A673 (cell line): Measurements from ENCODE around the gene AGA. TPM values are rescaled to one million over a fixed set of nuclear protein-coding genes. Genes with fewer than 3 reads are reported as not detected.

ENCODE experiments used
- BruUV-seq: library from RNA; stranded (reverse); fragments of 400-500 nt; replicated peaks from 2 replicates; lab custom pipeline; 2021; lab: Mats Ljungman, UMichigan
- CTCF ChIA-PET: fragments of 300-600 bp; sonication (Branson Sonifier 250); formaldehyde crosslinking; loops from one replicate; lab custom pipeline; 2022; ENCODE audit warnings: antibody characterized with exemption; lab: Charles Lee
- POLR2A ChIA-PET: fragments of 300-600 bp; sonication (Branson Sonifier 250); formaldehyde crosslinking; loops from one replicate; lab custom pipeline; 2022; ENCODE audit warnings: antibody characterized with exemption; ENCODE audit not compliant: low non-redundant PET; lab: Charles Lee
- DNase-seq: peaks from one replicate; pipeline ENCODE4 v3.0.0-alpha.2; 2015; ENCODE audit warnings: low spot score
- H3K27ac ChIP-seq: fragments of 200-600 bp; sonication (generic); 2 replicates; pipeline ENCODE4 v1.5.1; 2016; ENCODE audit warnings: mixed run types, low read depth, mild to moderate bottlenecking, mixed read lengths, antibody characterized with exemption, low read length; ENCODE audit not compliant: poor library complexity, severe bottlenecking
- H3K27me3 ChIP-seq: fragments of 200-600 bp; sonication (generic); replicated peaks from 2 replicates; pipeline ENCODE4 v1.6.1; 2017; ENCODE audit warnings: mixed run types, low read depth, mild to moderate bottlenecking, mixed read lengths, antibody characterized with exemption, low read length; ENCODE audit not compliant: insufficient read depth, poor library complexity
- H3K36me3 ChIP-seq: fragments of 200-600 bp; sonication (generic); 2 replicates; pipeline ENCODE4 v1.6.1; 2016; ENCODE audit warnings: mixed run types, mild to moderate bottlenecking, mixed read lengths, antibody characterized with exemption, low read length; ENCODE audit not compliant: insufficient read depth, poor library complexity, severe bottlenecking
- H3K4me1 ChIP-seq: fragments of 200-600 bp; sonication (generic); 2 replicates; pipeline ENCODE4 v1.6.1; 2017; ENCODE audit warnings: mixed run types, mild to moderate bottlenecking, mixed read lengths, antibody characterized with exemption, low read length; ENCODE audit not compliant: insufficient read depth, poor library complexity, severe bottlenecking
- H3K4me3 ChIP-seq: fragments of 200-600 bp; sonication (generic); 2 replicates; pipeline ENCODE4 v1.5.1; 2016; ENCODE audit warnings: low read depth, mixed run types, mild to moderate bottlenecking, mixed read lengths, low read length; ENCODE audit not compliant: poor library complexity, severe bottlenecking
- H3K9me3 ChIP-seq: fragments of 200-600 bp; sonication (generic); 2 replicates; pipeline ENCODE4 v1.6.1; 2016; ENCODE audit warnings: mixed run types, low read depth, mild to moderate bottlenecking, mixed read lengths, antibody characterized with exemption, low read length; ENCODE audit not compliant: poor library complexity, severe bottlenecking
- EZH2 ChIP-seq: fragments of 200-600 bp; sonication (generic); IDR thresholded peaks from 2 replicates; pipeline ENCODE4 v1.6.1; 2017; ENCODE audit warnings: borderline replicate concordance, low read depth, mild to moderate bottlenecking, mixed read lengths, antibody characterized with exemption, low read length; ENCODE audit not compliant: poor library complexity, severe bottlenecking
- intact Hi-C: fragments of 100-400 bp; cut with micrococcal nuclease; formaldehyde crosslinking; loops from one replicate; pipeline ENCODE4 v1.10.0; 2022; ENCODE audit not compliant: unreplicated experiment
- total RNA-seq: library from RNA; stranded (reverse); gene quantifications from 2 replicates; pipeline ENCODE4 v1.2.3, GENCODE V29; 2021
- TF ChIP-seq, protein P1 (sequence below): fragments of 300-800, 200-600 bp; sonication (generic); conservative IDR thresholded peaks from 2 replicates; pipeline ENCODE4 v1.5.1; 2017; ENCODE audit warnings: low read depth, mild to moderate bottlenecking, antibody characterized with exemption, low read length, moderate library complexity, mixed read lengths

The AGA gene
- total RNA-seq, 1 experiment from 2014 or later: 24.6 TPM

DNA sequence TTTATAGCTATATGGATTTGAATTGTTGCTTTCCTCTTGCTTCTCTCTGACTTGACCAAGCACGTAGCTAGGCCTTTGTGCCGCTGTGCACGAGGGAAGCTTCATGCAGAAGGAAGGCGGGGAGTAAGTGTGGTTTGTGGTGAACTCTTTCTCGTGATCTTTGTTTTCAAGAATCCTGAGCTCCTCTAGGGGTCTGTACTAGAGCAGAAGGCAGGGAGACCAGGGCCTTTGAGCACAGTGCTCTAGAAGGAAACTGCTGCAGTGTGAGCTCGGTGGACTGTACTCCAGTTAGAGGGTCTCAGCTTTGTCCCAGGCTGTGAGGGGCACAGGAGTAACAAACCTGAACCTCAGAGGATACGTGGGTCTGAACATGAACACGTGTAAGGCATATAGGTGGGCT, 49.0 kb downstream of the AGA start:
- ChIA-PET CTCF (no interaction called here), POLR2A (no interaction called here)
- Histone ChIP-seq H3K36me3 (no peaks in the 10 kb centered on the region), H3K4me1 (no peaks in the 10 kb centered on the region), H3K4me3 (no peak overlapping the region), H3K27me3 (no peaks in the 10 kb centered on the region), H3K9me3 (no peaks in the 10 kb centered on the region), H3K27ac (no peak overlapping the region)
- DNase-seq: no peak
- no peak for TF ChIP-seq EZH2
- TF ChIP-seq, protein P1, sequence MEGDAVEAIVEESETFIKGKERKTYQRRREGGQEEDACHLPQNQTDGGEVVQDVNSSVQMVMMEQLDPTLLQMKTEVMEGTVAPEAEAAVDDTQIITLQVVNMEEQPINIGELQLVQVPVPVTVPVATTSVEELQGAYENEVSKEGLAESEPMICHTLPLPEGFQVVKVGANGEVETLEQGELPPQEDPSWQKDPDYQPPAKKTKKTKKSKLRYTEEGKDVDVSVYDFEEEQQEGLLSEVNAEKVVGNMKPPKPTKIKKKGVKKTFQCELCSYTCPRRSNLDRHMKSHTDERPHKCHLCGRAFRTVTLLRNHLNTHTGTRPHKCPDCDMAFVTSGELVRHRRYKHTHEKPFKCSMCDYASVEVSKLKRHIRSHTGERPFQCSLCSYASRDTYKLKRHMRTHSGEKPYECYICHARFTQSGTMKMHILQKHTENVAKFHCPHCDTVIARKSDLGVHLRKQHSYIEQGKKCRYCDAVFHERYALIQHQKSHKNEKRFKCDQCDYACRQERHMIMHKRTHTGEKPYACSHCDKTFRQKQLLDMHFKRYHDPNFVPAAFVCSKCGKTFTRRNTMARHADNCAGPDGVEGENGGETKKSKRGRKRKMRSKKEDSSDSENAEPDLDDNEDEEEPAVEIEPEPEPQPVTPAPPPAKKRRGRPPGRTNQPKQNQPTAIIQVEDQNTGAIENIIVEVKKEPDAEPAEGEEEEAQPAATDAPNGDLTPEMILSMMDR: no peak
- intact Hi-C loops: no loop called here
- BruUV-seq: no TSS peak

DNA sequence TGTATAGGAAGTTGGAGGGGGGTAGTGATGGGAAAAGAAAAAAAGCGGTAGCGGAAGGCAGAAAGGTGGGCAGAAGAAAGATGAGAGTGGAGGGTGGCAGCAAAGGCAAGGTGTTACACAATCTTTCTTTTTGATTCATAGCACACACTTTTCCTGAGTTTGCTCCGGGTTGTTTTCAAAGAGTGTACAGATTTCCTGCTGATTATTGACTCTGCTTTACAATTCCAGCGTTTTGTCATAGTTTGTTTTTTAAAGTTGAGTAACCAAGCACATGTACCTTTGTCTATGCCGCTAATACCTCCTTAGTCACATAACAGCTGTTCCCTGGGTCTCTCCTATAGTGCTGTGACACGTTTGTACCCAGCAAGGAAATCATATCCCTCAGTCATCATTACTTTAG, 50.3 kb downstream of the AGA start:
- TF ChIP-seq EZH2: no peak
- TF ChIP-seq, protein P1: no peak
- H3K4me1 ChIP-seq: no peaks in the 10 kb centered on the region
- H3K9me3 ChIP-seq: no peaks in the 10 kb centered on the region
- ChIA-PET POLR2A (no interaction called here), CTCF (no interaction called here)
- H3K4me3 ChIP-seq: no peak overlapping the region
- no peak overlapping the region for H3K27ac ChIP-seq
- intact Hi-C loops: no loop called here
- no peak for DNase-seq
- H3K36me3 ChIP-seq: no peaks in the 10 kb centered on the region
- H3K27me3 ChIP-seq: no peaks in the 10 kb centered on the region
- no TSS peak for BruUV-seq

DNA sequence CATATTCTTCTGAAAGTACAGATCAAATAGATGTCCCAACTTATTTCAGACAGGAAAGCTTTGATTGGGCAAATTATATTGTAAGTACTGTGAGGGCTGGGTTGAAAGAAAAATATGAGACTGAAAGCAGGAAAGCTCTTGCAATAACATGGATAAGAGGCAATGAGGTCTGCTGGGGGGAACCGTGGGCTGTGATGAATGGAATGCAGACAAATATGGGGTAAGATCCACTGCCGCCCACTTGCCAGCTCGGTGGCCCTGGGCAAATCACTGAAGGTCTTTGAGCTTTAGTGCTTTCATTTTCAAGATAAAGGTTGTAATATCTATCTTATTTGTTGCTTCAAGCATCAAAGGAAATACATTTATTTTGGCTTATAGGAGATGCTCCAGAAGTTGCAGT, 51.0 kb downstream of the AGA start:
- no peak for DNase-seq
- Histone ChIP-seq H3K36me3 (no peaks in the 10 kb centered on the region), H3K27me3 (no peaks in the 10 kb centered on the region), H3K27ac (no peak overlapping the region), H3K4me3 (no peak overlapping the region), H3K4me1 (no peaks in the 10 kb centered on the region), H3K9me3 (no peaks in the 10 kb centered on the region)
- CTCF ChIA-PET: no interaction called here
- POLR2A ChIA-PET: no interaction called here
- intact Hi-C loops: no loop called here
- TF ChIP-seq EZH2: no peak
- no TSS peak for BruUV-seq

DNA sequence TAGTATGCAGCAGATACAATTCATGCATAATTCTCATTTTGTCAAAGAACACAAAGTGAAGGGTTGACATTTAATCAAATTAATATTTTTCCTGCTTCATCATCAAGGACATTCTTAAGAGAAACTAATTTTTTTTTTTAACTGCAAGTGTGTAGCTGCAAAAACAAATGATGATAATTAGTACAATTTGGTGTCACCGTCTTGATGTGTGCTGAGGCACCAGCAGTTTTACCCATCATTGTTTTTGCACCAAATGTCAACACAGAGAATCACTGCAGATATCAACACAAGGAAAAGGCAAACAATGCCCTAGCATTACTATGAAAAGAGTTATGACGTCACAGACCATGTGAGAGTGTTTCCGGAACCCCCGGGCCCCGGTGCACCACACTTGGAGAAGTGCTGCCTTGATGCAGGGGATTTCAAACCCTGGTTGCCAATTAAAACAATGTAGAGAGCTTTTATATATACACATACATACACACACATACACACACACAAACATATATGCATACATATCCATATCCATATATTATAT, 55.9 kb downstream of the AGA start:
- BruUV-seq: no TSS peak

More for the DNA sequence above, 55.9 kb downstream of the AGA start:
- Histone ChIP-seq H3K27me3 (no peaks in the 10 kb centered on the region), H3K9me3 (no peaks in the 10 kb centered on the region), H3K4me1 (no peaks in the 10 kb centered on the region), H3K27ac (no peak overlapping the region), H3K4me3 (no peak overlapping the region), H3K36me3 (no peaks in the 10 kb centered on the region)
- POLR2A ChIA-PET: interaction anchor here (0.6 kb wide), 1 partner anchor 60 kb away, joined by 5 read pairs; no protein-coding TSS in a partner anchor
- TF ChIP-seq, protein P1: no peak
- TF ChIP-seq EZH2: no peak
- intact Hi-C loops: no loop called here
- CTCF ChIA-PET: no interaction called here
- DNase-seq: no peak
